Cardiac atrium fibroblast (primary cell): ENCODE data around the gene SCLT1. TPM values are rescaled to one million over a fixed set of nuclear protein-coding genes. Genes with fewer than 3 reads are reported as not detected.

Experiments used
- total RNA-seq: library from RNA; depleted of rRNA; stranded (reverse); fragments of >200 nt; gene quantifications from 2 replicates; pipeline ENCODE4 v1.2.3, GENCODE V29; 2015

Gene SCLT1
- 6.0 and 6.3 TPM in 2 replicates for total RNA-seq

DNA sequence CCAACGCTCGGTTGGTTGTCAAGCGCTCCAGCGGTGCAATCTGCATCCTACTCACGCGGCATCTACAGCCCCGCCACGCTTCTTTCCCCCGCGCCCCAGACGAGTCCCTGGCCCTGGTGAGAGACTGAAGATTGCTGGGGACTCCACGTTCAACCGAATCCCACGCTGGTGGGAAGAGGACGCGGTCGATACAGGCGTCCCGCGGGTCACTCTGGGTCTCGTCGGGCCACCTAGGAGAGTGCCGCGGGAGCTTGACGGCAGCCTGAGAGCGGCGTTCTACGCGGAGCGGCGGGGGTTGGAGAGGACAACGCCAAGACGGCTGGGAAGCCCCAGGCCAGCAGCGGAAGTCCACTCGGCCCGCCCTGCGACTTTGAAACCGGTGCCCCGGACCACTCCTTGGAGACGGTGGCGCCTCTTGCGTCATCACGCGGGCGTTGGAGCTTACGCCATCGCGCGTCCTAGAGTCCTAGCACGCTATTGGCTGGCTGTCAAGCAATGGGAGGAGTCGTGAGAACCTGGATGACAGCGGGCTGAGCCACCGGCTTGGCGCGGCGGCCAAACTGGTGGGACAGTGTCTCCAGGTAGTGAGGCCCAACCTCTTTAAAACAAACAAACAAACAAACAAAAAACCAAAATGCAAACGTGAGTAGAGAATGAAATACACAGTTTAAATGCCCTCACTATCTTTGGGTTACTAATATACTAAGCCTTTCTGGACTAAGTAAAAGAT is at the start of gene SCLT1:
TSS of gene SCLT1 (minus strand) at position 349 of the 730 bp plus-strand sequence. CDS start 436 bp downstream, outside the sequence.

DNA sequence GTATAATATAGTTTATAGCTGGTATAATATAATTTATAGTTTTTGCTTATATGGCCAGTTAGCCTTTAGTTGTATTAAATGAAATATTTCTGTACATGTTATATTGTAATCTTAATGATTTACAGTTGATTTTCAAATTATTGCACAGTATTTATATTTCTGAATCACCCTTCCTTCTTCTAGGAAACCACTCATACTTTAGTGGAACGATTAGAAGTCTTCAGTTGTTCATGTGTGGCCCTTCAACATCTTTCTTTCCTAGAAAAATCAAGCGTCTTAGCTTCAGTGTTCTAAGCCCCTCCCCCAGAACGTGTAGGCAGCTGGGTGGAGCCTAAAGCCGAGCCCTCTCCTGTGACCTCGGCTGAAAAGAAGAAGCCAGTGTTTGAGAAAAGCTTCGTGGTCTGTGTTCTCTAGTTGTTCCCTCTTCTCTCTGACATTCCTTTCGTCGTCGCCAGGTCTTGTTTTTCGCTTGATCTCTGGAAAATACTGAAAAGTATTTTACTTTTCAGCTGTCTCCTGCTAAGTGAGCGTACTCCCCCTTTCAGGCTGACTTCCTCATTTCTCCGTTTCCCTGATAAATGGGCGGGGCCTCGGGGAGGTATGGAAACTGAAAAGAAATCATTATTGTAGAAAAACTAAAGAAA is 2.6 kb upstream of the SCLT1 start, which contains the start of gene C4orf33:
TSS of gene C4orf33 (plus strand) at position 342 of the 644 bp plus-strand sequence. CDS start 6,459 bp downstream, outside the sequence.

Other genes starting within 250 kb of the SCLT1 start
- 6.1 and 6.2 TPM in 2 replicates for gene C4orf33, start 2.6 kb upstream of the SCLT1 start, total RNA-seq